Chondrocyte (in vitro differentiated cells): ENCODE results near the gene NAV2. TPM values are rescaled to one million over a fixed set of nuclear protein-coding genes. Genes with fewer than 3 reads are reported as not detected.
A peak's percentile ranks its signal among the peaks of the same experiment; 100 is the strongest.

Source experiments
- DNase-seq: peaks from one replicate; pipeline ENCODE4 v3.0.0; 2021; ENCODE audit warnings: mixed read lengths, low spot score
- H3K27ac Mint-ChIP-seq: one replicate; pipeline ENCODE4 v1.8.0; 2021; ENCODE audit warnings: mild to moderate bottlenecking, moderate library complexity, mixed read lengths; ENCODE audit not compliant: unreplicated experiment
- H3K27me3 Mint-ChIP-seq: 2 replicates; pipeline ENCODE4 v1.8.0; 2021; ENCODE audit warnings: low read depth, mixed read lengths
- H3K36me3 Mint-ChIP-seq: 2 replicates; pipeline ENCODE4 v1.8.0; 2021; ENCODE audit warnings: low read depth, mixed read lengths
- H3K4me1 Mint-ChIP-seq: 2 replicates; pipeline ENCODE4 v1.8.0; 2021; ENCODE audit warnings: low read depth, mild to moderate bottlenecking, mixed read lengths
- H3K4me3 Mint-ChIP-seq: one replicate; pipeline ENCODE4 v1.8.0; 2021; ENCODE audit warnings: mild to moderate bottlenecking, moderate library complexity, mixed read lengths; ENCODE audit not compliant: unreplicated experiment
- H3K9me3 Mint-ChIP-seq: 2 replicates; pipeline ENCODE4 v1.8.0; 2021; ENCODE audit warnings: low read depth, mixed read lengths
- CTCF ChIP-seq: fragments of 200-600 bp; sonication (generic); IDR thresholded peaks from 2 replicates; pipeline ENCODE4 v1.5.0; 2021; ENCODE audit warnings: antibody characterized with exemption, mild to moderate bottlenecking, moderate library complexity
- total RNA-seq: library from RNA; stranded (reverse); gene quantifications from 3 replicates; pipeline ENCODE4 v1.2.1, GENCODE V29; 2021

The NAV2 gene
- total RNA-seq, 1 donor from 2014 or later = 87.0 TPM

DNA sequence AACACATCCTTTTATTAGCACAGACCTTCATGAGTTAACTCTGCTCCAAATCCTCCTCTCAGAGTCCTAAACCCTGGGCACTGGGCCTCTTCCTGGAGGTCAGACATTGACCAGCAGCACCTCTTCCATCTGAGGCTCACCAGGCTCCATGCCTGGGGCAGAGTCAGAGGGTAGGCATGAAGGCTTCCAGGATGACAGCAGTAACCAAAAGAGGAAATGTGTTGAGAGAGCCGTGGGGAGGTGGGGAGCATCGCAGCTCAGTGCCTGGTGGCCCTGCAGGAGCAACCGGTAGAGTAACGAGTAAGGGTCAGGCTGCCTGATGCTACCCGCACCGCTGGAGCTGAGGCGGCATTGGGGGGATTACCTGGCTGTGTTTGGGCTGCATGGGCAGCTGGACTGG is 9.4 kb upstream of the NAV2 start:
- H3K36me3 Mint-ChIP-seq = no peaks in the 10 kb centered on the region
- no peaks in the 10 kb centered on the region for H3K27me3 Mint-ChIP-seq
- H3K9me3 Mint-ChIP-seq = no peaks in the 10 kb centered on the region
- H3K4me3 Mint-ChIP-seq = no peak overlapping the region
- H3K27ac Mint-ChIP-seq = no peak overlapping the region
- DNase-seq = no peak
- H3K4me1 Mint-ChIP-seq = peaks cover 12% of the 10 kb centered on the region
- TF ChIP-seq CTCF = no peak

- Mint-ChIP-seq H3K9me3 (no peaks in the 10 kb centered on the region), H3K27me3 (no peaks in the 10 kb centered on the region), H3K4me1 (peaks cover 12% of the 10 kb centered on the region), H3K27ac (no peak overlapping the region), H3K36me3 (no peaks in the 10 kb centered on the region), H3K4me3 (no peak overlapping the region)
- no peak for TF ChIP-seq CTCF
- DNase-seq = no peak
Observed at GRCh38 chr11:19704213-19704612, 8.4 kb upstream of the NAV2 start.

GRCh38 chr11:19705936-19706335 is 6.7 kb upstream of the NAV2 start:
- H3K36me3 Mint-ChIP-seq = no peaks in the 10 kb centered on the region
- no peak overlapping the region for H3K27ac Mint-ChIP-seq
- H3K4me1 Mint-ChIP-seq = peaks cover 12% of the 10 kb centered on the region

DNA sequence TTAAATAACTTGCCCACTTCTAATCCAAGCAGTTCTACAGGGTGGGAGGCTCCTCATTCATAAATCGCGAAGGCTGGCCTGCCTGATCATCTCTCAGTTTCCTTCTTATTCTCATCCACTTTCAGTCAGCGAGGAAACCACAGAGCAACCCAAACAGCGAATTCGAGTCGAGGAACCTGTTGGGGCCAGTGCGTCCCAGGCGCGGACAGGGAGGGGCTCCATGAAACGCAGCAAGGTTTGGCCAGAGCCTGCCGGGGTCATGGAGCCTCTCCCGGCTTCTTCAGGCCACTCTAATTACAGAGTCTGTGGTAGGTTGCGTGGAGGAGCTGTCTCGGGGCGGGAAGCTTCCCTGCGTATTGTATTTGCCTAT is 741 bp upstream of the NAV2 start:
- DNase-seq = no peak
- no peaks in the 10 kb centered on the region for H3K36me3 Mint-ChIP-seq

More at GRCh38 chr11:19705936-19706335, 6.7 kb upstream of the NAV2 start:
- no peak for TF ChIP-seq CTCF
- no peak for DNase-seq
- Mint-ChIP-seq H3K4me3 (no peak overlapping the region), H3K27me3 (no peaks in the 10 kb centered on the region), H3K9me3 (no peaks in the 10 kb centered on the region)

GRCh38 chr11:19713196-19714021 is 772 bp downstream of the NAV2 start:
- peak overlapping the region; percentile 98 for H3K27ac Mint-ChIP-seq

More for the DNA sequence above, 741 bp upstream of the NAV2 start:
- no peaks in the 10 kb centered on the region for H3K27me3 Mint-ChIP-seq
- TF ChIP-seq CTCF = no peak
- peak overlapping the region; percentile 91 for H3K4me3 Mint-ChIP-seq
- H3K9me3 Mint-ChIP-seq = no peaks in the 10 kb centered on the region
- H3K27ac Mint-ChIP-seq = peak overlapping the region; percentile 96
- H3K4me1 Mint-ChIP-seq = peaks cover 41% of the 10 kb centered on the region

More at GRCh38 chr11:19713196-19714021, 772 bp downstream of the NAV2 start:
- no peak for DNase-seq
- H3K4me1 Mint-ChIP-seq = peaks cover 56% of the 10 kb centered on the region
- H3K9me3 Mint-ChIP-seq = no peaks in the 10 kb centered on the region
- H3K27me3 Mint-ChIP-seq = no peaks in the 10 kb centered on the region
- no peak for TF ChIP-seq CTCF
- H3K4me3 Mint-ChIP-seq = peak overlapping the region; percentile 97
- H3K36me3 Mint-ChIP-seq = no peaks in the 10 kb centered on the region
